HT1080 (cell line): ENCODE results near the gene DLG3. TPM values are rescaled to one million over a fixed set of nuclear protein-coding genes. Genes with fewer than 3 reads are reported as not detected.
"Not testable (repeated sequence)": the region's sequence is repeated elsewhere in the genome, so short reads cannot be mapped to it uniquely, and the experiment has no call there.

ENCODE experiments used
- DNase-seq: peaks from one replicate; pipeline ENCODE4 v3.0.0-alpha.2; 2015; ENCODE audit warnings: low read depth
- small RNA-seq: library from RNA; depleted of rRNA; stranded (forward); fragments of <200 nt; gene quantifications from one replicate; pipeline ENCODE3, GENCODE V24; 2014
- total RNA-seq: library from RNA; depleted of rRNA; stranded (reverse); fragments of >200 nt; shearing (Covaris generic); gene quantifications from 2 replicates; pipeline ENCODE4 v1.2.3, GENCODE V29; 2014; rRNA removed

Gene DLG3
- total RNA-seq, 1 experiment from 2014 or later: 6.7 TPM

DNA sequence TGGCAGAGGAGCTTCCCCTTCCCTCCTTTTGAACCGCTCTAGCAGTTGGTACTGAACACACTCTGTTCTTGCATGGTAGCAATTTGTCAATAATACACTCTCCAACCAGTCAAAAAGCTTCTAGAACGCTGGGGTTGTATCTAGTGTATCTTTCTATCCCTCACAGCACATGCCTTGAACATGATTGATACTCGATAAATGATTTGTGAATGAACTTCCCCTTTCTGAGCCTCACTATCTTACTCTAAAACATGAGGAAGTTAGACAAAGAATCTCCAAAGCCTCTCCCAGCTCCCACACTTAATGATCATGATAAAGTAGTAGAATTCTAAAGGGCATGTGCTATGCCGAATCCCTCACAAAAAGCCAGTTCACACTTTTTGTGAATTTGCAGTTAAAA is 64.4 kb downstream of the DLG3 start:
- no peak for DNase-seq

GRCh38 chrX:70515270-70515669 is 70.6 kb downstream of the DLG3 start:
- DNase-seq: not testable (repeated sequence)

- not testable (repeated sequence) for DNase-seq
Measured at GRCh38 chrX:70515692-70516091, 71.1 kb downstream of the DLG3 start.

DNA sequence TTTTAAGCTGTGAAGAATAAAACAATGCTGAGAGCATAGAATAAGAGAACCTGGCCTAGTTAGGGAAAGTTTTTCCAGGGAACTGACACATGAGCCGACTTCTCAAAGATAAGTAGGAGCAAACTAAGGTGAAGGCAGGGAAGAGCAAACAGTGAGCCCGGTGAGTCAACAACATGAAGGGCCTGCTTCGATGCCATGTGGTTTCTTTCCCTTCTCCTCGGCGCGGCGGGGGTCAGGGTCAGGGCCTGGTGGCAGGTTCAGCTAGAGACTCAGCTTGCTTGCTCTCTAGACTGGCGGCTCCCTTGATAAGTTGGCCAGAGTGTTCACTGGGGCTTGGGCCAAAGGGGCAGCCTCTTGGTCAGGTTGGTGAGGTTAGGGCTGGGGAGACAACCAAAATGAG is 81.1 kb downstream of the DLG3 start:
- peak; percentile 52 for DNase-seq

DNA sequence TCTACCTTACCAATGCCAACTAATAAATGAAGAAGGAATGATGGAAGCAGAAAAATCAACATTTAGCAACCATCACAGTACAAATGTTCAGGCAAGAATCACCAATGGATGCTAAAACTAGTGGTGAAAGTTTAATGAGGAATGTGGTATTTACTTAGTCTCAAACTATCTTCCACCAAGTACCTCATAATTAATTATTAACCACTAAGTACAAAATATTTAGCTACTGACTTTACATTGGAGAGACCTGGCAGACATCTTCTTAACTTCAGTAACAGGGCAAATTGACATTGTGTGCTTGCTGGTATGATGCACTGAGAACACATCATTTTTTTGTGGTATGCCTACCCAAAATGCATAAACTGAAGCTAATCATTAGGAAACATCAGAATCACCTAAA is 82.4 kb downstream of the DLG3 start:
- no peak for DNase-seq

DNA sequence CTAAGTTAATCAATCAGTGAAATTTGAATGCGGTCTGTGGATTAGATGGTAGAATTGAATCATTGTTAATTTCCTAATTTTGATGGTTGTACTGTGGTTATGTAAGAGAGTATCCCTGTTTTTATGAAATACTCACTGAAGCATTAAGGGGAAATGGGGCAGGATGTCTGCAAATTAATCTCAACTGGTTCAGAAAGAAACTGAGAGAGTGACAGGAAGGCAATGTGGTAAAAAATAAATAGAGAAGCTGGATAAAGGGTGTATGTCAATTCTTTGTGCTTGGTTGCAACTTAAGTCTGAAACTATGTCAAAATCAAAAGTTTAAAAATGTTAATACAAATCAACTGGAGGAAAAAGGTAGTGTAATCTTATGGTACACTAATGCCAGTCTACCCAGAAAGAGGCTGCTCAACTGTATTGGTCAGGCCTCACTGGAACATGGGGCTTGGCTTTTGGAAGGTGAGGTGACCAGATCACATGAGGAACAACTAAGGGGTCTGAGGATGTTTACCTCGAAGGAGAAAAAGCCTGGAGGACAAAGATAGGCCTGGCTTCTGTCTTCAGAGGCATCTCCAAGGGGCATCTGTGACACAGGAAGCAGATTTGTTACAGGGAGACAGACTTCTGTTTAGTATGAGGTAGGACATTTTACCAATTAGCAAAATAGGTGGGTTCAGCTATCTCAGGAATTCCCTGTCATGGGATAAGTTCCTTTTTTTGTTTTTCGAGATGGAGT is 83.1 kb downstream of the DLG3 start:
- DNase-seq: no peak

DNA sequence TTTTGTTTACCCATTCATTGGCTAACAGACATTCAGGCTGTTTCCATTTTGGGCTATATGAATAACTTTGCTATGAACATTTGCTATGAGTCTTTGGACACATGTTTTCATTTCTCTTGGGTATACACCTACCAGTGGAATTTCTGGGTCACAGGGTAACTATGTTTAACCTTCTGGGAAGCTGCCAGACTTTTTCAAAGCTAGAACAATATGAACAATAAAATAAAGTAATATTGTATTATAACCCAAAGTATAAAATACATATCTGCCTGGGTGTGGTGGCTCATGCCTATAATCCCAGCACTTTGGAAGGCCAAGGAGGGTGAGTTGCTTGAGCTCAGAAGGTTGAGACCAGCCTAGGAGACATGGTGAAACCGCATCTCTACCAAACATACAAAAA is 90.6 kb downstream of the DLG3 start:
- DNase-seq: no peak

- DNase-seq: no peak
Measured at GRCh38 chrX:70549429-70549828, 104.8 kb downstream of the DLG3 start.

GRCh38 chrX:70552130-70552704 is 107.6 kb downstream of the DLG3 start:
- DNase-seq: no peak

GRCh38 chrX:70553516-70553915 is 108.9 kb downstream of the DLG3 start:
- no peak for DNase-seq

- DNase-seq: peak; percentile 6
Measured at GRCh38 chrX:70554081-70554480, 109.4 kb downstream of the DLG3 start.

DNA sequence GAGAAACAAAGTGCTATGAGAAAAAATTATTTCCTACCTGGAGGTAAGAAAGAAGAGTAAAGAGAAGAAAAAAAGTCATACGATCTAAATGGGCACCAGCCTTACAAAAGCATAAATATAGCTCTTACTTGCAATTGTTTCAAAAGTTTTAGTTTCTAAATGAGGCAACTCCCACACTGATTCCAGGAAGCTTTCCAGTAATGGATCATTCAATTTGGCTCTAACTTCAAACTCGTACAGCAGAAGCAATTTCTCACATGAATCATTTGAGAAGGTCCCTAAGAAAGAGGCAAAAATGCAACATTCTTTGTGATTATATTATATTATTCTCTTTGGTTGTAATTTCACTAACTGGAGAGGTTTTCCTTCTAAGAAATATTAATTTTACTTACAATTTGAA is 109.9 kb downstream of the DLG3 start:
- DNase-seq: no peak

- no peak for DNase-seq
Measured at GRCh38 chrX:70554948-70555347, 110.3 kb downstream of the DLG3 start.

Small RNA genes within 50 kb of the gene (small RNA-seq; reads per million reads assigned to genes)
- gene RNU4-81P: not detected
- gene RNY4P23: not detected

Other genes starting within 250 kb of the DLG3 start
- gene AWAT1, start 210.2 kb upstream of the DLG3 start, total RNA-seq: not detected in 2 replicates
- not detected in 2 replicates for gene P2RY4, start 184.6 kb upstream of the DLG3 start, total RNA-seq
- not detected in 2 replicates for gene ARR3, start 176.5 kb upstream of the DLG3 start, total RNA-seq
- gene RAB41, start 162.7 kb upstream of the DLG3 start, total RNA-seq: not detected in 2 replicates
- gene PDZD11, start 154.9 kb upstream of the DLG3 start, total RNA-seq: 59.2 and 68.4 TPM in 2 replicates
- gene KIF4A, start 154.7 kb upstream of the DLG3 start, total RNA-seq: 29.8 and 30.6 TPM in 2 replicates
- 0.11 TPM in 1 of 2 replicates, not detected in the other for gene GDPD2, start 21.5 kb upstream of the DLG3 start, total RNA-seq